T-helper 1 cell treated with Interleukin-12 subunit alpha and Interleukin-12 subunit beta and Interleukin-4 antibody, amounts not matched to agents 30 μg/mL and 1 μg/mL, for 36 hours (primary cell): ENCODE measurements around the gene REEP1.

Experiments
- H3K27ac Mint-ChIP-seq: one replicate; pipeline ENCODE4 v1.8.0; 2021; ENCODE audit warnings: mild to moderate bottlenecking, mixed read lengths
- H3K27me3 Mint-ChIP-seq: one replicate; pipeline ENCODE4 v1.8.0; 2021; ENCODE audit warnings: low read depth, mixed read lengths
- H3K36me3 Mint-ChIP-seq: one replicate; pipeline ENCODE4 v1.8.0; 2021; ENCODE audit warnings: low read depth, mixed read lengths
- H3K4me1 Mint-ChIP-seq: one replicate; pipeline ENCODE4 v1.8.0; 2021; ENCODE audit warnings: low read depth, mixed read lengths
- H3K4me3 Mint-ChIP-seq: one replicate; pipeline ENCODE4 v1.8.0; 2021; ENCODE audit warnings: mild to moderate bottlenecking, moderate library complexity, mixed read lengths
- H3K9me3 Mint-ChIP-seq: one replicate; pipeline ENCODE4 v1.8.0; 2021; ENCODE audit warnings: mixed read lengths

Gene REEP1

DNA sequence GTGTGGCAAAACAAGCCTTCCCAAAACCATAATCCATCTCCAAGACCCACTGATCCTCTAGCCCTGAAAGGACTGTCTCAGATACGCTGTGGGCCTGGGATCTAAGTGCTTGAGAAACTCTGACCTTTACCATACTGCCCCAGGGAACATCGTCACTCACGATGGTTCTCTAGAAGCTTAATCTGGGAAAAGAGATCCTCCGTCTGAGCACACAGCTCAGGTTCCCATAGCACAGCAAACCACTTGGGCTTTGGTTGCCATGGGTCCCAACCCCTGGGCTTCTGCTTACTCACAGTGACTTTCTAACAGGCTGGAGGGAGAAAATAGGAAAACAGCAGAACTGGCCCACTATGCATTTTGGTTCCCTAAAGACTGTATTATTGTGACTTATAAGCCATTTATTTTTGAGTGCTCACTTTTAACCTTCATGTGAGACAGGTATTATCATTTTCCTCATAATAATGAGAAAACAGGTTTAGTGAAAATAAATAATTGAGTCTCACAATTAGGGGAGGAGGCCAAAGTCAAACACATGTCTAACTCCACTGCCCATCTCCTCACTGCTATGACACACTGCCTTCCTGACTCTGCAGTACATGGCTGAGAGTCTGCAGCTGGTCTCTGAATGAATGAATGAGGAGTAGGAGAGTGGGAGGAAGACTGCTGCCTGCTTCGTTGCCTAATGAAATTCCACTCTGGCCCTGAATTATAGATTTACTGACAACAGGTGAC is 46.7 kb downstream of the REEP1 start:
- Mint-ChIP-seq H3K36me3 (no peaks in the 10 kb centered on the region), H3K4me3 (no peak overlapping the region), H3K27ac (no peak overlapping the region), H3K9me3 (no peaks in the 10 kb centered on the region), H3K4me1 (no peaks in the 10 kb centered on the region), H3K27me3 (peaks cover 37% of the 10 kb centered on the region)

GRCh38 chr2:86286516-86286915 is 50.9 kb downstream of the REEP1 start:
- Mint-ChIP-seq H3K27me3 (peaks cover 29% of the 10 kb centered on the region), H3K4me1 (no peaks in the 10 kb centered on the region), H3K27ac (no peak overlapping the region), H3K9me3 (no peaks in the 10 kb centered on the region), H3K4me3 (no peak overlapping the region), H3K36me3 (no peaks in the 10 kb centered on the region)

DNA sequence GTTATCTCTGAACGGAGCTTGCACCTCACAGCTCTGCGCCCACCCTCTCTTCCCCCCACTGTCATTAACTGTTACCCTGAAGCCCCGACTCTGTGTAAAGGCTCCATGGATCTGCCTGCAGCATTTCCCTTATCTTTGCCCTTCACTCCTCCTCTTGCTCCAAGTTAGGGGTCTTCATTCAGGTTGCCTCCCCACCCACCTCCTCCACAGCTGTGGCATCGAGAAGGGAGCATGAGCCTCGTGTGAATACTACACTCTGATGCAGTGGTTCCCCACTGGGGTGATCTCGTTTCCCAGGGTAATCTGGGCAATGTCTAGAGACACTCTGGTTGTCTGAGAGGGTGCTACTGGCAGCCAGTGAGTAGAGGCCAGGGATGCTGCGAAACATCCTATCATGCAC is 51.4 kb downstream of the REEP1 start:
- H3K36me3 Mint-ChIP-seq, result no peaks in the 10 kb centered on the region
- H3K4me1 Mint-ChIP-seq, result no peaks in the 10 kb centered on the region
- no peaks in the 10 kb centered on the region for H3K9me3 Mint-ChIP-seq
- peaks cover 24% of the 10 kb centered on the region for H3K27me3 Mint-ChIP-seq
- no peak overlapping the region for H3K27ac Mint-ChIP-seq
- no peak overlapping the region for H3K4me3 Mint-ChIP-seq

- no peaks in the 10 kb centered on the region for H3K4me1 Mint-ChIP-seq
- H3K27ac Mint-ChIP-seq, result no peak overlapping the region
- no peaks in the 10 kb centered on the region for H3K9me3 Mint-ChIP-seq
- no peak overlapping the region for H3K4me3 Mint-ChIP-seq
- no peaks in the 10 kb centered on the region for H3K36me3 Mint-ChIP-seq
- H3K27me3 Mint-ChIP-seq, result peaks cover 24% of the 10 kb centered on the region
These were observed 51.9 kb downstream of the REEP1 start for GRCh38 chr2:86285571-86285970.

GRCh38 chr2:86284987-86285386 is 52.4 kb downstream of the REEP1 start:
- Mint-ChIP-seq H3K4me3 (no peak overlapping the region), H3K27ac (no peak overlapping the region), H3K4me1 (no peaks in the 10 kb centered on the region), H3K9me3 (no peaks in the 10 kb centered on the region), H3K27me3 (peaks cover 21% of the 10 kb centered on the region), H3K36me3 (no peaks in the 10 kb centered on the region)

GRCh38 chr2:86284401-86284841 is 53.0 kb downstream of the REEP1 start:
- no peaks in the 10 kb centered on the region for H3K36me3 Mint-ChIP-seq
- no peak overlapping the region for H3K27ac Mint-ChIP-seq
- no peak overlapping the region for H3K4me3 Mint-ChIP-seq
- peaks cover 18% of the 10 kb centered on the region for H3K27me3 Mint-ChIP-seq
- no peaks in the 10 kb centered on the region for H3K4me1 Mint-ChIP-seq
- H3K9me3 Mint-ChIP-seq, result no peaks in the 10 kb centered on the region

- Mint-ChIP-seq H3K36me3 (no peaks in the 10 kb centered on the region), H3K27me3 (peaks cover 20% of the 10 kb centered on the region), H3K27ac (no peak overlapping the region), H3K9me3 (no peaks in the 10 kb centered on the region), H3K4me1 (no peaks in the 10 kb centered on the region), H3K4me3 (no peak overlapping the region)
These were observed 53.9 kb downstream of the REEP1 start for GRCh38 chr2:86283411-86284030.

- peaks cover 13% of the 10 kb centered on the region for H3K27me3 Mint-ChIP-seq
- no peak overlapping the region for H3K27ac Mint-ChIP-seq
- no peaks in the 10 kb centered on the region for H3K4me1 Mint-ChIP-seq
- no peaks in the 10 kb centered on the region for H3K9me3 Mint-ChIP-seq
- H3K36me3 Mint-ChIP-seq, result no peaks in the 10 kb centered on the region
- H3K4me3 Mint-ChIP-seq, result no peak overlapping the region
These were observed 56.2 kb downstream of the REEP1 start for GRCh38 chr2:86281066-86281700.

DNA sequence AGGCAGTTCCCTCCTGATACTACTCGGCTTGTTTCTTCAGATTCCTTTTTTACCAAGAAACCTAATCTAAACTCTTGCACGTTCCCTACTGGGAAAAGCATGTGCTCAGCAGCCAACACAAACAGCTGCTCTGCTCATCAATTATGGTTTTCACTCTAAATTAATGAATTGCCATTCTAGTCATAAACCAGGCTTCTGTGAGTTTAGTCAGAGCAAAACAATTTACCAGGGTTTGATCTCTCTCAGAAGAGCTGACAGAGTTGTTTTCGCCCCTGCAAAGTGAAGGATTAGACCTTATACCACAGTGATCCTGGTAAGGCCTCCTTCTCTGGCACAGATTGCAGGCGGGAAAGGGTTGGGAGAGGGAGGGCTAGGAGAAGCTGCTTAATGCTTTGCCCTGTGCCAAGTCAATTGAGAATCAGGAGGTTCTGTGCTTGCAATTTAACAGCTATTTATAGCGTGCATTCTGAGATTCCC is 57.2 kb downstream of the REEP1 start:
- no peaks in the 10 kb centered on the region for H3K9me3 Mint-ChIP-seq
- H3K27me3 Mint-ChIP-seq, result peaks cover 6% of the 10 kb centered on the region
- no peak overlapping the region for H3K4me3 Mint-ChIP-seq
- H3K4me1 Mint-ChIP-seq, result peaks cover 4% of the 10 kb centered on the region
- H3K36me3 Mint-ChIP-seq, result no peaks in the 10 kb centered on the region
- H3K27ac Mint-ChIP-seq, result no peak overlapping the region

DNA sequence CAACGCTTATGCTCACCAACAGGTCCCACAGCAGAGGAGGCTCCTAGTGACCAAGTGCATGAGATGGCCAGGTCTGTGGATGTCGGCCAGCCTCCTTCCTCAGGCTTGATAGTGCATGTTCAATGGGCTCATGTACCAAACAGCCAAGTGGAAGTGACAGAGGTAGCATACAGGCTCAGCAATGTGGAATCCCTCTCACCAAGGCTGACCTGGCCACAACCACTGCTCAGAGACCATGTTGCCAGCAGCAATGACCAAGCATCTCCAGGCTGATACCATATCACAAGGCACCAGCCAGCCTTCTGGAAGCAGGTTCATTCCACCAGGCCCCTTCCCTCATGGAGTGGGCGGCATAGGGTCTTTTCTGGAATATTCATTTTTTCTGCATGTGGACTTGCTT is 61.5 kb downstream of the REEP1 start:
- H3K36me3 Mint-ChIP-seq, result peaks cover 12% of the 10 kb centered on the region

DNA sequence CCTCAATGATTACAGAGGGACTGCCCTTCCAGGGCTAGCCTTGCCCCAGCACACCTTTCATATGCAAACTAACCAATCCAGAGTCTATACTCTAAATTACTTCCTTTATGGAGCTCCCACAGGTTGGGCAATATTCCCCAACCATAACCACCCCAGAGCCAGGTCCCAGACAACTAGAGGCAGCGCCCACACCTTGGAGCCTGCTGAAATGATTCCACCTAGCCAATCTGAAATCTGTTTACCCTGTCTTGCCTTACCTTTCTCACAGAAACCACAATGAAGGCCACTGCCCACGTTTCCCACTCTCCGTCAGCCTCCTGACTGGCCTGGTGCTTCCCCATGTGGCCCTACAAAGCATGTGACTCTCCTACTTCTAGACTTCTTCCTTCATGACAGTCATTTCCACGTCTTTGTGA is 62.0 kb downstream of the REEP1 start:
- Mint-ChIP-seq H3K9me3 (peaks cover 30% of the 10 kb centered on the region), H3K27ac (no peak overlapping the region), H3K36me3 (peaks cover 12% of the 10 kb centered on the region), H3K27me3 (peaks cover 6% of the 10 kb centered on the region), H3K4me1 (peaks cover 17% of the 10 kb centered on the region), H3K4me3 (no peak overlapping the region)

More for the DNA sequence above, 61.5 kb downstream of the REEP1 start:
- peaks cover 17% of the 10 kb centered on the region for H3K4me1 Mint-ChIP-seq
- no peak overlapping the region for H3K27ac Mint-ChIP-seq
- H3K9me3 Mint-ChIP-seq, result peaks cover 26% of the 10 kb centered on the region
- peaks cover 6% of the 10 kb centered on the region for H3K27me3 Mint-ChIP-seq
- no peak overlapping the region for H3K4me3 Mint-ChIP-seq

DNA sequence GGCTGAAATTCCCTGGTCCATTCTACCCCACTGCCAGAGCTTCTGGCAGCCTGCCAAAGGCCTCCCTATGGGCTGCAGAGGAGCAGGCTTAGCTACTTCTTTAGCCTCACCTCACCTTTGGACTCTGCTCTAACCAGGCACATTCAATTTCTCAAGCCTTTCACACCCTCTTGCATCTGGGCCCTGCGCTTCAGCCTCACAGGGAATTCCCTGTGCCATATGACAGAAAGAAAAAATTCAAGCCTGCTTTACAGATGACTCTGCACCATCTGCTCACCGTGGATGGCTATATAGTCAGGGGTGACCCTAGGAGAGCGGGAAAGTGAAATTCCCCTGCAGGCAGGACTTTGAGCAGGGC is 62.5 kb downstream of the REEP1 start:
- peaks cover 12% of the 10 kb centered on the region for H3K36me3 Mint-ChIP-seq
- H3K27ac Mint-ChIP-seq, result no peak overlapping the region
- peaks cover 17% of the 10 kb centered on the region for H3K4me1 Mint-ChIP-seq
- H3K27me3 Mint-ChIP-seq, result peaks cover 6% of the 10 kb centered on the region
- peaks cover 32% of the 10 kb centered on the region for H3K9me3 Mint-ChIP-seq
- no peak overlapping the region for H3K4me3 Mint-ChIP-seq

GRCh38 chr2:86274265-86274917 is 63.0 kb downstream of the REEP1 start:
- no peak overlapping the region for H3K4me3 Mint-ChIP-seq
- H3K27ac Mint-ChIP-seq, result peak overlapping the region; percentile 38
- peaks cover 36% of the 10 kb centered on the region for H3K9me3 Mint-ChIP-seq
- peaks cover 17% of the 10 kb centered on the region for H3K4me1 Mint-ChIP-seq
- peaks cover 6% of the 10 kb centered on the region for H3K27me3 Mint-ChIP-seq
- H3K36me3 Mint-ChIP-seq, result peaks cover 12% of the 10 kb centered on the region

- Mint-ChIP-seq H3K36me3 (peaks cover 12% of the 10 kb centered on the region), H3K27me3 (peaks cover 21% of the 10 kb centered on the region), H3K4me1 (peaks cover 17% of the 10 kb centered on the region), H3K4me3 (no peak overlapping the region), H3K27ac (no peak overlapping the region), H3K9me3 (peaks cover 48% of the 10 kb centered on the region)
These were observed 65.3 kb downstream of the REEP1 start for GRCh38 chr2:86272111-86272510.
